Measurements from ENCODE around the gene FBXO31.

Gene FBXO31

DNA sequence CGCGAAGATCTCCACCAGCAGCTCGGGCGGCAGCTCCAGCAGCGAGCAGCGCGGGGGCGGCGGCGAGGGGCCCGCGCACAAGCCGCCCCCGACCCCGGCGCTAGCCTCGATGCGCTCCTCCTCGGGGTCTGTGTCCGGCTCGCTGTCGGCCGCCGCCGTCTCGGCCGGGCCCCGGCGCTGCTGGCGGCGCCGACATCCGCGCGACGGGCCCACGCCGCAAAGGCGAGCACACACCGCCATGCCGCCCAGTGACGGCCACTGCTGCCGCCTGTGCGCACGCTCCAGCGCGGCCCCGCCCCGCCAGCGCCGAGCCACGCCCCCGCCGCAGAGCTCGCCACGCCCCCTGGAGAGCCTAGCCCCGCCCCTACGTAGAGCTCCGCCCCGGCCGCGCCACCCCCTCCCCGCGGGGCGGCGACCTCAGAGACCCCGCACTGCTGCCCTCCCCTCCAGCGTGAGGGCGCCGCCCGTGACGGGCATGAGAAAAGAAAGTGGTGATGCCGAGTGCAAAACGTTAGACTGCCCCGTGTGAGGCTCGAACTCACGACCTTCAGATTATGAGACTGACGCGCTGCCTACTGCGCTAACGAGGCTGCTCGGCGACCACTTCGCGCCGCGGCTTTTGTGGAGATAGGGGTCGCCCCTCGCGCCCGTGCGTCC is at the start of gene FBXO31:
TSS of gene FBXO31 (minus strand) at position 272 of the 657 bp plus-strand sequence. CDS start at position 240, 32 bp downstream.
- peak; percentile 90 to 99 (median 98) for DNase-seq (ENCODE audit: low read depth in 2 of 3, low spot score in 2 of 3)

GRCh38 chr16:87432330-87432915 is 48.8 kb upstream of the FBXO31 start:
- DNase-seq (ENCODE audit: low read depth in 2 of 3, low spot score in 2 of 3), result no peak

- no peak for DNase-seq (ENCODE audit: low read depth in 2 of 3, low spot score in 2 of 3)
Observed at GRCh38 chr16:87431926-87432325, 48.4 kb upstream of the FBXO31 start.

GRCh38 chr16:87426423-87427215 is 43.0 kb upstream of the FBXO31 start:
- no peak for DNase-seq (ENCODE audit: low read depth in 2 of 3, low spot score in 2 of 3)

- DNase-seq (ENCODE audit: low read depth in 2 of 3, low spot score in 2 of 3), result no peak
Observed at GRCh38 chr16:87425941-87426340, 42.4 kb upstream of the FBXO31 start.

DNA sequence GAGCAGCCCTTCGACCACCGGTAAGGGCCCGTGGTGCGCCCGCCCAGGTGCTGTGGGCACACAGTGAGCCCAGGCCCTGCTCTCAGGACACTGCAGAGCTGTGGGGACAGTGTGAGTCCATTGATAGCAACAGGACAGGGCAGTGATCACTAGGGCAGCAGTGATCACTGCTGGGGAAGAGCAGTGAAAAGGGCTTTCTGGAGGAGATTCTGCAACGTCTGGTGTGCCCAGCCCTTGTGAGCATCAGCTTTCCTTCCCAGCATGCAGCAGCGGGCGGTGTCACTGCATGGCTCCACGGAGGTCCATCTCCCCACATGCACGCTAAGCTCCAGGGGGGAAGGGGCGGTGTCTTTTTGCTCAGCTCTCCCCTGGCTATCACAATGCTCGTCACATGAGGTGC is 40.7 kb upstream of the FBXO31 start:
- DNase-seq (ENCODE audit: low read depth in 2 of 3, low spot score in 2 of 3), result no peak

DNA sequence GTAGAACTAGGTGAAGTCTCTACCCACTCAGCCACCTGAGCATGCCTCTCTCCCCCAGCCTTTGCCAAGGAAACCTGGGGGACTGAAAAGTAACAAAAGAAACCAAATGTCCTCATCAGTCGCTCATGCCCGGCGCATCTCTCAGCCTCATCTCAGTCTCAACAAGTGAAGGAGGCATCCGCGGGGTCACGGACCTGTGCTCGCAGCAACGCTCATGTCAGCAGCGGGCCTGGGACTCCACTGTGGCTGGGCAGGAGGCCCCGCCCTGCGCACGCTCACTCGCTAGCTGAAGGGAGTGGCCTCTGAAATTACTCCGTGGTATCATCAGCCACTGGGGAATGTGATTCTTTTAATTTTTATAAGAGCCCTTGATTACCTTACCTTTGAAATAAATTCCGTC is 39.9 kb upstream of the FBXO31 start:
- no peak for DNase-seq (ENCODE audit: low read depth in 2 of 3, low spot score in 2 of 3)

GRCh38 chr16:87422106-87422505 is 38.5 kb upstream of the FBXO31 start:
- no peak for DNase-seq (ENCODE audit: low read depth in 2 of 3, low spot score in 2 of 3)

DNA sequence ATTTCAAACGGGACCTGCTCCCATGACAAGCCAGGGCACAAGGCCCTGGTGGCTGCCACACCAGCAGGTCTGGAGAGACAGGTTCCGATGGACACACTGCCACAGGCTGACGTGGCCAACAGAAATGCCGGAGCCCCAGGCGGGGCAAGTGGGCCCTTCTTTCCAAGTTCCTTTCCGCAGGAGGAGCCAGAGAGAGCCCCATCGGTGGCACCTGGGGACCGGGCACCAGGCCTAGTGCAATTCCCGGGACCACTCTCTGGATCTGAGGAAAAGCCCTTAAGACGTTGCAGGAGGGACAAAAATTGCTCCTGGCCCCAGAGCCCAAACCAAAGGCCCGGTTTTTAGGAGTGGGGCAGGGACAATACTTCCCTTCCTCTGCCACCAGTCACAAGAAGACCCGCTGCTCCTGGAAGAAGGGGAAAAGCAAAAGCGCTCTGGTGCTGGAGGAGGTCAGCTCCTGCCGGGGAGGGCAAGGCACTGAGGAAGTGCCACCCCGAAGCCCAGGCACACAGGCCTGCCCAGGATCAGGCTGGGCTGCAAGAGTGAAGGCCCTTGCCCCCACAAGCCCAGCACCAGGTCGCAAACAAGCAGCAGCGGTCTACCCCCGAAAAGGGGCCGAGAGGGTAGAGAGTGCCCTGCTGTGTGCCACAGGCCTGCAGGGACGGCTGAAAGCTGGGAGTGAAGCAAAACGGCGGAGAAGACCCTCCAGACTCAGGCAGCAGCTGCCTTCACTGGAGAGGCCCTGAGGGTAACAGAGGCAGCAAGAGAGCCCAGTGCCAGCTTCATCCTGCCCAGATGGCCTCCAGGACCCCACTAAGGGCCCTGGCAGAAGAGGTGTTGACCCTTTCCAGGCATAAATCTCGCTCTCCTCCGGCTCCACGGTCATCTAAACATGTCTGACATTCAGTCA is 37.7 kb upstream of the FBXO31 start:
- DNase-seq (ENCODE audit: low read depth in 2 of 3, low spot score in 2 of 3), result no peak

DNA sequence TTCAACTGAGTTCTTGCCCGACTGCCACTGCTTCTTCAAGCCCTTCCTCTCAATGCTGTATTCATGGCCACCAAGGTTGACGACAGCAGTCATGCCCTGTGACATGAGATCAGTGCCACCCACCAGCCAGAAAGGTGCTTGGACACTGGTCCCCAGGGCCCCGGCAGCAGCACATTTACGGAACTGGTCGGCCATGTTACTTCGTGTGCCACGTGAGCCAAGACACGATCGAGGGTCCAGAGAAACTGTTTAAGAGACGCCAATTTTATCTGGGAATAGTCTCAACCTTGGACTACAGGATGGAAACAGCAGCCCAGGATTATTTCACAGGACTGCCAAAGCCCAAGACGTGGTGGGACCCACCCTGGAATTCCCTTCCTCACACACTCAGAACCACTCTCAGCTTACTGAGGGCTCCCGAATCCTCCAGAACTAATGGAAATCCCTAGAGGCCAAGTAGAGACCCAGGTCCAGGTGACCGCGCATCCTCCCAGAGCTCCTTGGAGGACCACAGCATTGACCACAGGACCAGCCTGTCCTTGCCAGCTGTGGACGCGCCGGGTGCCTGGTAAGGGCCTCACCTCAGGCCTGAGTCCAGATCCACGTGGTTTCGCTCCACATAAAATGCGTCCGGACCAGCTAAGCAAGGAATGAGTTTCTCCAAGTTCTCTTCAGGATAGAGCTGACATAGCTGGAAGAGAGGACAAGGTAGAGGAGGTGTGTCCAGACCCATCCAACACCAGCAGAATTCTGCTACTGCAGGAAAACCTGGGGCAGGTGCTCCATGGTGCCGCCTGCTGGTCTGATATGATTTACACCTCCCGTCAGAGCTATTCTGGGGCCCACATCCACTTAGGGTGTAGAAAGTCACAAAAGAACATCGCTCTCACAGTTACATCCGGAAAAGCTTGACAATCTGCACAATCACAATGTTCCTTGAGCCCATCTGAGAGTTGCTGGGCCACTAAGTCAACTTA is 36.7 kb upstream of the FBXO31 start:
- no peak for DNase-seq (ENCODE audit: low read depth in 2 of 3, low spot score in 2 of 3)

DNA sequence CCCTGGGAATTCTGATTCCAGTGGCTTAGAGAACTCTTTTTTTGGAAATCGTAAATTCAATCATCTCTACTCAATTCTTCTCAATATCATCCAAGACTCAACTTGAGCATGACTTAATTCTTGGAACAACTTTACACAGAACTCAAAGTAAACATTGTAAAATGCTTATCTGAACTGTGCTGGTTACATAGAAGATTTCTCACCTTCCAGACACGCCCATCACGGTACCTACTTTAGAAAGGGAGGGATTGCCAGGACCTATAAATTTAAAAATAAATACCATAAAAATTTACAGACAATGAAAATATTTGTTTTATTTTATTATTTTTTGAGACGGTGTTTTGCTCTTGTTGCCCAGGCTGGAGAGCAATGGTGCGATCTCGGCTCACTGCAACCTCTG is 35.1 kb upstream of the FBXO31 start:
- DNase-seq (ENCODE audit: low read depth in 2 of 3, low spot score in 2 of 3), result no peak

DNA sequence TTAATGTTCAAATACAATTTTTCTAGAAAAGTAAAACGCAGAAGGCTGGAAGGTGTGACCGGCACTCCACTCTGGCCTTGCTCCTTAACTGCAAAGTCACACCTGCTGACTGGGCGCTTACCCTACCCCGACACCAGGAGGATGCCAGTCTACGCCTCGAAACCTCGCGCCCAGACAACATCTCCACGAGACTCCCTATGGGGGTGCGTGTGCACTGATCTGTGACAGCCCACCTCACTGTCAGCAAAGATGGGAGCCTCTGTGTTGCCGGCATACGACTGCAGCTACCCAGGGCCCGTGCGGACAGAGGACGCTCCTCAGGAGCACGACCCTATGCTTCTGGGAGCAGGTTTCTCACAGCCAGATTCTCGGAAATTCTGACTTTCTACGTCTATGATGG is 34.6 kb upstream of the FBXO31 start:
- DNase-seq (ENCODE audit: low read depth in 2 of 3, low spot score in 2 of 3), result no peak

DNA sequence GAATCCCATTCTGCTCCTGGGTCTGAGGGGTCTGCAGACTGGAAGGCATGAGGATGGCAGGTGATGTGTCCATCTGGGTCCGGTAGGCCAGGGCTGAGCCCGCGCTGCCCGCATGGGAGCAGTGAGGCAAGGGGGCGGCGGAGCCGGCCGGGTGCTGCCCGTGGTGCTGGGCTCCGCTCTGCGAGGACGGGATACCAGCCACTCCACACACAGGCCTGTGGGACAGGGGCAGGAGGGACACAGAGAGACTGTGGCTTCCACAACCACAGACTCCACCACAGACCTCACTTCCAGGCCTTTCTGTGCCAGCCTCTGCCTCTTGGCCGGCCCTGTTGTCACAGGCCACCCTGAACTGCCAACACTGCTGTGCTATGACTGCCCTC is 33.9 kb upstream of the FBXO31 start:
- DNase-seq (ENCODE audit: low read depth in 2 of 3, low spot score in 2 of 3), result no peak

GRCh38 chr16:87416826-87417527 is 33.4 kb upstream of the FBXO31 start:
- no peak for DNase-seq (ENCODE audit: low read depth in 2 of 3, low spot score in 2 of 3)

GRCh38 chr16:87415441-87415840 is 31.9 kb upstream of the FBXO31 start:
- no peak for DNase-seq (ENCODE audit: low read depth in 2 of 3, low spot score in 2 of 3)

DNA sequence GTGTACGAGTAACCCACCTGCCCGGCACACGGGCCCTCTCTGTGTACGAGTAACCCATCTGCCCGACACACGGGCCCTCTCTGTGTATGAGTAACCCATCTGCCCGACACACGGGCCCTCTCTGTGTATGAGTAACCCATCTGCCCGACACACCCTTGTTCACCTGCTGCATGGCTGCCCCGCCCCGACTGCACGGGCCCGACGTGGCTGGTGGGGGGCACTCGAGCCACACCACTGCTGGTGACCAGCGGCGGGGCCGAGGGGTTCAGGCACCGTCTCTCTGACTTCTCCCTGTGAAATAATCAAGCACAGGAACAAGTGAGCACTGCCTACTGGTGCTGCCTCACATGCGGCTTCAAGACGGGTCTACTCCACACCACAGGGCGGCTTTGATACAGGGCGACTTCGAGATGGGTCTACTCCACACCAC is 30.7 kb upstream of the FBXO31 start:
- no peak for DNase-seq (ENCODE audit: low read depth in 2 of 3, low spot score in 2 of 3)

- no peak for DNase-seq (ENCODE audit: low read depth in 2 of 3, low spot score in 2 of 3)
Observed at GRCh38 chr16:87412996-87413421, 29.4 kb upstream of the FBXO31 start.

DNA sequence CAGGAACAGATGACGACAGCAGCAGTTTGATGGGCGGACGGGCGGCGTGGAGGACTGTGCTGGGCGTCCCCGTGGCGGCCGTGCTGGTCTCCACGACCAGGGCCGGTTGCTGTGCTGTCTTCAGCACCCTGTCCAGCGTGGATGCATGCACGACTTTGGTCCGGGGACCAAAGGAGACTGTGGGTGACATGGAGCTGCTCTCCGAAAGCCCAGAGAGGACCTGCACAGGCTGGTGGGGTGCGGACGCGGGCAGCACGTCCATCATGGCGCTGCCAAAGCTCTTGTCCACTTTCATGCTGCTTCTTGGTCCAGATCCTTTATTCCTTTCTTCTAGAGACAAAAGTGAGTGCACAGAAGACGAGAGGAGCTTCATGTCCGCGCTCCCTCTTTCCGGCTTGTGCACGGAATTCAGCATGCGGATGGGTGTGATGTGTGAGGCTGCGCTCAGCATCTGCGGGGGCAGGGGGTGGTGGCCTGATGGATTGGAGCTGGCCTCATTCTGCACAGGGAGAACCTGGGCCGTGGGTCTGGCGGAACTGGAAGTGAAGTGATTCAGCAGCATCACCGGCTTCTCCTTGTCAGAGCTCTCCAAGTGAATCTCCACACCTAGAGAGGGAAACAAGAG is 28.9 kb upstream of the FBXO31 start:
- DNase-seq (ENCODE audit: low read depth in 2 of 3, low spot score in 2 of 3), result no peak

Measured in activated CD8-positive, alpha-beta memory T cell treated with anti-CD3 and anti-CD28 coated beads for 48 hours (primary cell).